GM19397 (cell line): Measurements from ENCODE around the gene PDZRN3.
"Not testable (repeated sequence)": the region's sequence is repeated elsewhere in the genome, so short reads cannot be mapped to it uniquely, and the experiment has no call there.

Experiments used
- ATAC-seq: cut with Tn5 transposase; IDR thresholded peaks from one replicate; pipeline ENCODE4 v1.9.1; 2021; ENCODE audit warnings: mild to moderate bottlenecking, moderate library complexity; ENCODE audit not compliant: unreplicated experiment

The PDZRN3 gene

DNA sequence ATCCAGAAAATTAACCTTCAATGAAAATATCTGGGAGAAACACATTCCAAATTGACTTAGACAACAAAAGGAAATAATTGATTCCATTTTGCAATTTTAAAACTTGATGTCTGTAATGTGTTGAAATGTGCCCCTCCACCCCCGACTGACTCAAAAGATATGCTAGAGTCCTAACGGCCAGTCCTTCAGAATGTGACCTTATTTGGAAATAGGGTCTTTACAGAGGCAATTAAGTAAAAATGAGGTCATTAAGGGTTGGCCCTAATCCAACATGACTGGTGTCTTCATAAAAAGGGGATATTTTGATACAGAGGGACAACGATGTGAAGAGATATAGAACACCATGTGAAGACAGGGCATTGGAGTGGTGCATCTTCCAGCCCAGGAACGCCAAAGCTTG, 153.9 kb downstream of the PDZRN3 start:
- no peak for ATAC-seq

DNA sequence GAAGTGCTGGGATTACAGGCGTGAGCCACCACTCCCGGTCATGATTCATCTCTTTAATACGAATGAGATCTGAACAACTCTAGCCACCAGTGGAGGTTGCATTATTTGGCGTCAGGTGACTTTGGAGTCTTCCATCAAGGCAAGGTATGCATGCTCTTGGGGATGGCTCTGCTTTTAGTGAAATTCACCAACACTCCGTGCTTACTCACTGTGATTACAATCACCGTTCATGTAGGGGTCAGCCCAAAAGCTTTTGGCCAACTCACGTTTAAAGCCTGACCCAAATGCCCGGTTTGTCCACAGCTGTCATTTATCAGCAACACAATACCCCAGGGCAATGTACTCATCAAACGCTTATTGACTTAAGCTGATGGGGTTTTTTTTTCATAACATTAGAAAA, 155.4 kb downstream of the PDZRN3 start:
- ATAC-seq = no peak

DNA sequence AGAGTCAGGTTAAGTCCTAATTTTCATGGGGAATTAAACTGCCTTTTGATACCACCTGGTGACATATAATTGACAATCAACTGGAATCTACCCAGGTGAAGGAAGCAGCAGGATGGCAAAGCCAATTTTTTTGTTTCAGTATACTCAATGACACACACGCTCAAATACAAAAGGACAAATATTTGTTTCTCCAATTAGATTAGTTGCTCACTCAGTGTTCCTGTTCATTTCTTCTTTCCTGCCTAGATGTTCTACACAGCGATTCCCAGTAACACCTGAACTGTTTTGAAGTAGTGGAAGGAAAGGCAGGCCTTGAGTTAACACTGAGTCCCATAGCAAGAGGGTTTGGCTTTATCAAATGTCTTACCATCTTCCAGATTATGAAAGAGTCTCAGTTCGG, 157.5 kb downstream of the PDZRN3 start:
- ATAC-seq = no peak

DNA sequence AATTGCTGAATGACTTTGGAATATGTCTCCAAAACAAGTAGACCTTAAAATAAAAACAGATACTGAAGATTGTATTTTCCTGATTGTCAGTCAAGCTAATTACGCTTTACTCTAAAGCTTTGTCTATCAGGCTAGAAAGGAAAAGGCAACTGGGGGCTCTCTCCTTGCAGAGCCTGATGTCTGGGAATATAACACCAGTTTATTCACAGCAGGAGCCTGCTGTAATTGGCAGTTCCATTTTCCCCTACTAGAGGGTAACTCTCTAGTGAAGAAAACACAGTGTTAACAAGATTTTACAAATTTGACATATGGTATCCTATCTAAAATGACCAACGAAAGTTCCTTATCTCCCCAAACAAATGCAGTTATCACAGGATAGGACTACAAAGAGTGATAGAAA, 158.8 kb downstream of the PDZRN3 start:
- no peak for ATAC-seq

DNA sequence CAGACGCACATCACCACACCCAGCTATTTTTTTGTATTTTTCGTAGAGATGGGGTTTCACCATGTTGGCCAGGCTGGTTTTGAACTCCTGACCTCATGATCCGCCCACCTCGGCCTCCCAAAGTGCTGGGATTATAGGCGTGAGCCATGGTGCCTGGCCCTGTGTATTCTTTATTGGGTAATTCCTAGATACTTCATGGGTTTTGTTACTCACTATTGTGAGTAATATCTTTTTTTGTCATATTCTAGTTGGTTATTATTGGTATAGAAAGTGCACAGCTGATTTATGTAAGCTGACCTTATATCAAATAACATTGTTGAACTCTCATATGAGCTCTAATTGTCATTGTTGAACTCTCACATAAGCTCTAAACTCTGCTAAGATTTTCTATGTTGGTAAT, 160.6 kb downstream of the PDZRN3 start:
- not testable (repeated sequence) for ATAC-seq

DNA sequence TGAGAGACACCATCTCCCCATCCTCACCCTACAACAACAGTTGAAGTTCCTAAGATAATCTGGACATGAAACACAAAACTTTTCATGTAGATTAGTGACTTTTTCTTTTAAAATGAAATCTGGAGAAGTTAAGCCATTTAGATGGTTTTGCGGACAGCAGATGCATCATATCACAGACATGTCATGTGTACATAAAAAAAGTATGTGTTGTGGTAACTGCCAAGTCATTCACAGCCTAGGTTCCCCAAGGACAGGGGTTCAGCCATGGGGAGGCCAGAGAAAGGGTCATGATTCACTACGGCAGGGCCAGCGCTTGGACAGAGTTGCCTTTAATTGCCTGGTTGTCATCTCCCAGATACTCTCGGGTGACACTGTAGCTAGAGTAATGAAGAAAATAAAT, 163.2 kb downstream of the PDZRN3 start:
- ATAC-seq = no peak

DNA sequence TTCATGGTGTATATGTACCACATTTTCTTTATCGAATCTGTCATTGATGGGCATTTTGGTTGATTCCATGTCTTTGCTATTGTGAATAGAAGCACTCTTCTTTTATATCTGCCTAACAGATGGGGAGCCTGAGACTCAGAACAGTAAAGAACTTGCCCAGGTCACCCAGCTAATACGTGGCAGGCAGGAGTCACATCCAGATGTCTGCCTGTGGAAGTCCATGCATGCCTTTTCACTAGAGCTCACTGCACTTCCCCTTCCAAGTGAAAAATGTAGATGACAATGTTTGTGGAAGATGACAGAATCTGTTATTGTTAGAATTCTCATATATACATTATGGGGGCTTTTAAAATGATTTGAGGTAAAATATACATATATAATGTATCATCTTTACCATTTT, 165.0 kb downstream of the PDZRN3 start:
- no peak for ATAC-seq

DNA sequence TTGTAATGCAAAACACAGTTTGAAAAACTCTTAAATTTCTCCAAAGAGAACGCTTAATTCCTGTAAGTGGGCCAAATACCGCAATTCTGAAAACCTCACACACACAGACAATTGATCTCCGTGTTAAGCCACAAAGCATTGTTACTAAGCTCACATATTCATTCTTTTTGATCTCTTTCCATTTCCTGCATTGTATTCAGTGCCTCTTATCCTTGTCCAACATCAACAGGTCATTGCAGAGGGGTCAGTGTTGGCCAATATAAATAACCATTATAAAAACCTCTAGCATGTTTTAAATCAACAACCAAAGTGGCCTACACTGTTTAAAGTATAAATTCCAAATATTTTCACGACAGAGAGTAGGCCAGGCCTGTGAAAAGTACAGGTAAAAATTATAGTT, 171.1 kb downstream of the PDZRN3 start:
- ATAC-seq = no peak

DNA sequence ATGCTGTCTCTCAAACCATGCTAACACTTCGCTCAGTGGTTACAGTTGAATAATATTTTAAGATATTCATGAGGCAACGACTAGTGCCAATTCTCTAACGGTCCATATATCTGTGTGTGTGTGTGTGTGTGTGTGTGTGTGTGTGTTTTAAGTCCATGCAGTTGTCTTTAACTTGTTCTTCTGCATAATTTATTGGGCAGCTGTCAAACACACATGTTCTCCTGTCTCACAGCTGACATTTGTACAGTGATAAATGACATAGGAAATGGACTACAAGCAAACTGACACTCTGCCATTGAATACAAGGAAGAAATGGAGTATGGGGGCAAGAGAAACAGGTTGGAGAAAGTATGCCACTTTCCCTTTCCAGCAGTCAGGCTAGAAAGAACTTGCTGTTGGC, 172.0 kb downstream of the PDZRN3 start:
- no peak for ATAC-seq

DNA sequence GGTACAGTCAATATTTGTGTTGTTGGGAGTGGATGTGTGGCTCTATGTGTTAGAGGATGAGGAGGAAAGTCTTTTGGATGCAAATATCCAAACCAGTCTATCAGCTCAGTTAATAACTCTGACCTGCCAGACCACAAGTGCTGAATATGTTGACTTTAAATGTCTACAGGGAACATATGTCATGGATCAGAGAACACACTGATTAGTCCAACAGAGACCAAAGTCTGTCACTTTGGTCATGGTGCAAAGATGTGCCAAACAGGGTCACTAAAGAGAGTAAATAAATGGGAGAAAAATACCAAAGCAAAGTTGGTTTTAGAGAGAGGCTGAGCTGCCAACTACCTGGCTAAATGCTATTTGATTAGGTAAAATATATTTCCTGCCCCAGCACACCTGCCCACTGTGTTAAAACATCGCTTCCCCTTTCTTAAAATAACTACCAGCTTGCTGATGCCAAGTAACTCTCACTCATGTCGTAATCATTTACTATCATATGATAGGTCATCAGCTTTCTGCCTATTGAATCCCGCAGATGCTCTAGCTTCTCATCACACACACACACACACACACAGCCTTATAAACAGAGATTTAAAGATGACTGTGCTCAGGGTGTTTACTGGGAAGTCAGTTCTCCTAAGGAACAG, 173.3 kb downstream of the PDZRN3 start:
- ATAC-seq = peak; percentile 37

DNA sequence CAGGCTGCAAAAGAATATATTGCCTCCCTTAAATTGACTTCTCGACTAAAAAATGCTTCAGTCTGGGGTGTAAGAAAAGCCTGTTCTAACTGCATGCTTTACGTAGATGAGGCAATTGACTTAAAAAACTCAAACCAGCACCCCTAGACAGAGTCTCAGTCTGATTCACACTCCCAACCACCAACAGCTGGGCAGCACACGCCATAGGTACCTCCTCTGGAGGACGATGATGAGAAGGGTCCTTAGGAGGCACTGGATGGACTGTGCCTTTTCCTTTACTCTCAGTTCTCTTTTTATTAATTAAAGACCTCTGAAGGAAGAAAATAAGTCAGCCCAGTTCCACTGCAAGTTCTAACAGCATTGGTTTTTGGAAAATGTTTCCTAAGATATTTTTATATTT, 175.0 kb downstream of the PDZRN3 start:
- ATAC-seq = peak; percentile 30

DNA sequence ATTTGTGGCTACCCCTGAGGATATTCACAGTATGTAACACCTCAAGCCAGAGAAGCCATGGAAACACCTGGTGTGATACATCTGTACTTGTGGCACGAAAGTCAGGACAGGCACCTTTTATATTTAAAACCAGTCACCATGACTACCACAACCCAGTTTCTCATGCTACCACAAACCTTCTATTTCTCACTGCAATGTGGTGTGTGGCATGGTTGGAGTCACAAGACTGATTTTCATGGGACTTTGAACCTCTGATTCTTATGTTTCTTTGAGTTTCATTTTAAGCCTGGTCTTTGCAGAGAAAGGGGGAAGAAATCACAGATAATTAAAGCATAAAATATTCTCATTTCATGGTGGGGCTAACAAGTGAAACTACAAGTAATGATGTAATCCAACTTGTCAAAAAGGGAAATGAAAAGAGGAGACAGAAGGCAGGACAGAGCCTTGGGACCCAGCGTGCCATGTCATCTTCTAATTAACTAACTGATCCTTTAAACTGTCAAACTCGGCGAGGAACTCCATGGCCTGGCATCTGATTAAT, 175.9 kb downstream of the PDZRN3 start:
- peak; percentile 87 for ATAC-seq

DNA sequence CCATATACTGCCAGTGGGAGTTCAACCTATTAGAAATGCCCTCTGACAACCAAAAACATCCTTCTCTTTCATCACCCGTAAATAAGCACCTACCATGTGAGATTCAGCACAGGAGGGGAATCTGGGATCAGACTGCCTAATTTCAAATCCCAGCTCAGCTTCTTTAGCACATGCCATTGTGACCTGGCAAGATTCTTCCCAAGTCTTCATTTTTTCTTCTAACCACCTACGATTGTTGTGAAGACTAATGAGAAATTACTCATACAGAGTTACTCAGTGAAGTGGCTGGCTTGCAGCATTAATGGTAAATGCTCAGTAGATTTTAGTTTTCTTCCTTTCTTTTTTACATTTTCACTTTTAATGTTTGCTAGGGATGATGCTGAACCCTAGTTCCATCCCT, 176.7 kb downstream of the PDZRN3 start:
- ATAC-seq = no peak

DNA sequence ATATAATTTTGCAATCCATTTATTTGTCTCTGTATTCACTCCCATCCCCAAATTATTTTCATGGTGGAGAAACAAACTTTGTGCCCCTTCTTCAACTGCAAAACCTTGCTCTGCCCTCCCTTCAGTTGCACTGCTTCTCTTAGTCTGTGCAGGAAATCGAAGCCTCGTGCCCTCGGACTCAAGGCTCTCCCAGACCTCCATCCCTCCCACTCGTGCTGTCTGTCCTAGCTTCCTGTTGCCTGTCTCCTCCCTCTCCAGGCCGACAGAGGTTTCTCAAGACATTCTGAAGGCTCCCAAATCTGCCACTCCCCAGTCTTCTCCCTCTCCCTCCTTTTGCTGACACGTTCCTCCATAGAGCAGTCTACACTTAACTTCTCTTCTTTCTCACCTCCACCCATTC, 177.6 kb downstream of the PDZRN3 start:
- ATAC-seq = no peak

DNA sequence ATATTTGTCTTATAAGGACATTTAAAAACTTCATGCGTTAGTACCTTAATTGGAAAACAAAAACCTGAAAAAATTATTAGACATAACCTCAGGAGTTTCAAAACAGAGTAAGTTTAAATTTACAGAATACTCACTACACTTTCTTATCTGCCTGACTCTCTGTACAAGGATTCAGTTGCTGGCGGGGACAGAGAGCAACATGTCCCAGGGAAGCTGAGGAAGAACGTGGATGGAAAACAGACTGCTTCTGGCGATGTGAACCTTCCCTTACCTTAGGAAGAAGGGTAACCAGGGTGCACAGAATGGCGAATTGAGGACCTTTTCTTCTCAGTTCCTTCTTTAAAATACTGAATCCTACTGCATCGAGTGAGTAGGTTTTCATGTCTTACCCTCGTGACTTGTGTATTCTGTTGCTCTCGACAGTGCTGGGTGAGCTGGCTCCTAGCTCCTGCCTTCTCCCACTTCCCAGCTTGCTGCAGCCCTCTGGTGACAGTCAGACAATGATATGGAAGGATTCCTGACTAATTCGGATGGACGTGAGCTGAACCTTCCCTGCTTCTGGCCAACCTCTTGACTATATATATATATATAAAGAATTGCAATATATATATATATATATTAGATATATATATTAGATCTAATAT, 178.2 kb downstream of the PDZRN3 start:
- no peak for ATAC-seq

DNA sequence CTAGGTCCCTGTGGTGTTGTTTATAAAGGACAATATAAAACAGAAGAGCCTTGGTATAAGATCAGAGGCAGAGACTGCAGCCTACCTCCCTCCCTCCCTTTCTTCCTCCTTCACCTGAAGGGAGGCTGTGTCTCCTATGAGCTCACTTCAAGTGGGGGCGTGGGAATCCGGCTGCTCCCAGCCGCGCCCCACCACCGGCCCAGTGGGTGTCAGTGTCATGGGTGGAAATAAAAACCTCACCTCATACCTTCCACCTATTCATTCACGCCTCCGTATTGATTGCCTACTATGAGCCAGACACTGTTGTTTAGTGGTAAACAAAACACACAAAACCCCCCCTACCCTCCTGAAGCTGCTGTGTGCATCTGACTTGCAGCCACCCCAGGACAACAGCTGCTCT, 181.9 kb downstream of the PDZRN3 start:
- no peak for ATAC-seq

DNA sequence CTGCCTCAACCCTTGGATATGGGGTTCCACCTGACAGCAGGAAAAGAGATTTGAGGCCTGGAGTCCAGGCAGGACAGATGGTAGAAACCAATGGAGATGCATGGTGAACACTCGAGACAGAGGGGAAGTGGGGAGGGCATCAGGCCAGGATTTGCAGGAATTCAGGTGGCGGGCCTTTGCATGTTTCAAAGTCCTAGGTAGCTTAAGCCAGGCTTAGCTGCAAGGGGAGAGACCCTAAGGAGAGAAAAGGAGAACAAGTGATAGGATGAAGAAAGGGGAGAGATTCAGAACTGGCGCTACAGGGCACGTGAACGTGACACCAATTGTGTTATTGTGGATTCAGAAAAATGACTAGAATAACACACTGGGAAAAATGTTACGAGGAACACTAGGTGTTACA, 182.6 kb downstream of the PDZRN3 start:
- no peak for ATAC-seq

DNA sequence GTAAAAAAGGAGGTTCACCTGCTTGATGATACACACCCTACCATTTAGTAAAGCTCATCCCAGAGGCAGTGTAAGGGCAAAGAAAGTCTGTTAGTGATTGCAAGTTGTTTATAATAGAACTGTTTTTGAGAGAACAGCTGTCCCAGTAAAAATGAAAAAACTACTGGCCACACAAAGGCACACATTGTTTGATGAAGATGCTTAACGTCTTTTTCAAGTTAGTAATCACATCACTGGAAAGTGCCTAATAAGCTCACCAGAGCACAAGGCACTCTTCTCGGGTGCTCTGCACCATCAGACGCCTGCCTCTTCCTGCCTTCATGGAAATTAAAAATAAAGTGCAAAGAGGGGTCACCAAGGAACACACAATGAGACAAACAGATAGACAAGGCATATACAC, 186.9 kb downstream of the PDZRN3 start:
- no peak for ATAC-seq

DNA sequence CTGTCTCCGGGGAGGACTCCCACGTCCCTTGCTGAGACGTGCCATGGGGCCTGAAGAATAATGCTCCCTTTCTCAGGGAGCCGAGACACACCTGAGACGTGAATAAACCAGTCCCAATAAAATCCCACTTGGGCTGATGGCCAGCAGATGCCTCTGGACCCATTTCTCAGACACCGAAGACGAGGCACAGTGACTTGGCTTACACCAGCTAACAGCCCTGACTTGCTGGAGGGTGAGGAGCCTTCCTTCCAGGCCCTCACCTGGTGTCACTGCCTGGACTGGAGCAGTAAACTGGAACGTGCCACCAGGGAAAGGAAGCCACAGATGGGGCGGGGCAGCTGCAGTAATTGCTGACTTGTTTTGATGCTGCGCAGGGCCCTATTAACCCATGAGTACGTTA, 189.7 kb downstream of the PDZRN3 start:
- no peak for ATAC-seq

DNA sequence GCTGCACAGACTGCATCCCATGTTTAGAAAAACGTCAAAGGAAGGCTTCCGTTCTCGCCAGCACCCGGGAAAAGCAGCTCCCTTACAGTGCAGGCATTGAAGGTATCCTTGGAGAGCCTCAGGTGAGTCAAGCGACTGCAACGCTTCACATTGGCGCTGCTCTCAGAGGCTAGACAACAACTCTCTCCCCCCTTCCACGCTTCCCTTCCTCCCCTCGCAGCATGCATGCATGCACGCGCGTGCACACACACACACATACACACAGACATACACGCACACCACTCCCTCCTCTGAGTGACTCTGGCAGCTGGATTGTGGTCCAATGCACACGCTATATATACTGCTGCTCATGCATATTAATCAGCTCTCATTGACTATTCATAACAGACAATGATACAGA, 191.1 kb downstream of the PDZRN3 start:
- no peak for ATAC-seq

DNA sequence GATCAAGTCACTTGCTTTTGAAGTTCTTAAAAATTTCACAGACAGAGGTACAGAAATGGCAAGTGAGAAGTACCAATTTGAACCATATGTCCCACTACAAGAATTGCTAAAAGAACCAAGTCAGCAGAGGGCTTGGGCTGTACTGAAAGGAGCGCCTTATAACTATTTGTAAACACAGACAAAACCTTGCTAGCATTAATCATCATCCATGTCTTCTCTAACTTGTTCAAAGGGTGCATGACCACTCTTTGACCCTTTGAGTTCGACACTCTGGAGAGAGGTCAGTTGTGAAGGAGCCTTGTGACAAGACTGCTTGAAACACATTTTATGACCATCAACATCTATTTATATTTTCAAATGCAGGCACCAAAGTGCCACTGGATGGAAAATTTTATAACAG, 191.7 kb downstream of the PDZRN3 start:
- ATAC-seq = no peak

DNA sequence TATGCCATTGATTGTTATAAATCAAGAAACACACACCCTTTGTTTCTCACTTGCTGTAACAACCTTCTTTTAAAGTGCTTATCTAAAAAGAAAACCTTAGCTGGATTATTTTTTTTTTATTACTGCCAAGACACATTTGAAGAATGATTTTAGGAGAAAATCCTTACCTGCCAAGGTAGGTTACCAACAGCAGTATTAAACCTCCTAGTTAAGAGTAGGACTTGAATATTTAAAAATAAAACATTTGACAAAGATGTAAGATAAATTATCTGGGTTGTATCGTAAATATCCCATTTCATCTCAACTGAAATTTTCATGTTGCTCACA, 192.1 kb downstream of the PDZRN3 start:
- no peak for ATAC-seq
